ENCODE measurements around the gene FIG4. TPM values are rescaled to one million over a fixed set of nuclear protein-coding genes. Genes with fewer than 3 reads are reported as not detected.

The FIG4 gene
- total and polyA plus RNA-seq, 8 donors: 18.0 to 24.5 (median 19.0) TPM

GRCh38 chr6:109790131-109790530 is 99.0 kb downstream of the FIG4 start:
- Histone ChIP-seq H3K9me3 (no peaks in the 10 kb centered on the region), H3K4me3 (no peak overlapping the region), H3K27ac (no peak overlapping the region), H3K27me3 (no peaks in the 10 kb centered on the region), H3K4me1 (peaks cover 18 to 19% of the 10 kb centered on the region in 2 donors), H3K36me3 (peaks cover 0 to 39% of the 10 kb centered on the region in 2 donors)
- no peak for ATAC-seq
- no peak for DNase-seq
- intact Hi-C loops (cut with DNase I): no loop called here
- TF ChIP-seq CTCF (IDR thresholded peaks at IDR 0.05): no peak

DNA sequence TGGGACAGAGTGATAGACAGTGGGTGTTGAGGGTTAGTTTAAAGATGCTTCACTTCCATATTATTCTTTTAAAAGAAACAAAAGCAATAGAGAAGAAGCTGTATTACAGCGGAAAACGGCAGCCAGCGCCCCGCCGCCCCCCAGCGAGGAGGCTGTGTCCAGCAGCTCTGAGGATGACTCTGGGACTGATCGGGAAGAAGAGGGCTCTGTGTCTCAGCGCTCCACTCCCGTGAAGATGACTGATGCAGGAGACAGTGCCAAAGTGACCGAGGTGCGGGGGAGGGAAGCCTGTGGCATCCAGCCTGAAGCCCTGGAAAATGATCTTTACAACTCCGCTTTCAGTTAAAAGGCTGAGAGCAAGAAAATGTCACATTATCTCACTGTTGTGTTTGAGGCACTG is 100.2 kb downstream of the FIG4 start:
- TF ChIP-seq CTCF (IDR thresholded peaks at IDR 0.05): no peak
- no peaks in the 10 kb centered on the region for H3K9me3 ChIP-seq
- ATAC-seq: no peak
- H3K4me1 ChIP-seq: peaks cover 18 to 19% of the 10 kb centered on the region in 2 donors
- intact Hi-C loops (cut with DNase I): no loop called here
- DNase-seq: peak in 1 of 4 donors; percentile 59
- no peaks in the 10 kb centered on the region for H3K27me3 ChIP-seq
- H3K27ac ChIP-seq: no peak overlapping the region
- no peak overlapping the region for H3K4me3 ChIP-seq
- H3K36me3 ChIP-seq: peaks cover 0 to 27% of the 10 kb centered on the region in 2 donors

DNA sequence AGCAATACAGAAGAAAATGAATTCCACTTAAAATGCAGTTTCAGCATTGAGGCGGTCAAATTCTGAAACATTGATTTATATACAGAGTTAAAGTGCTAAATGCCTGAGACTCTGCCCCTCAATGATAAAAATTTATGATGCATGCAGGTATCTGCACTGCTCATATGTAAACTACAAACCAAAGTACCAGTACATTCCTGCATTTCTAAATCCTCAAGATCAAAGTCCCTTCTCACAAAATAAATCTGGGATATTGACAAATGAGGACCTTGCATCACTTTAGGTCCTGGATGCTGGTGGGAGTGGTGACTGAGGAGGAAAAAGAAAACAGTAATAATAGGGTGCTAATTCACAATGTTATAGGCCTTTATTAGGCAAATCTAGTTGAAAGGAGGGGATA is 101.9 kb downstream of the FIG4 start:
- H3K4me1 ChIP-seq: peaks cover 18 to 19% of the 10 kb centered on the region in 2 donors
- TF ChIP-seq CTCF (IDR thresholded peaks at IDR 0.05): no peak
- H3K9me3 ChIP-seq: no peaks in the 10 kb centered on the region
- no peak overlapping the region for H3K4me3 ChIP-seq
- DNase-seq (no peak), ATAC-seq (no peak)
- peak overlapping the region in 1 of 2 donors; percentile 64 for H3K27ac ChIP-seq
- peaks cover 0 to 31% of the 10 kb centered on the region in 2 donors for H3K36me3 ChIP-seq
- intact Hi-C loops (cut with DNase I): no loop called here
- H3K27me3 ChIP-seq: no peaks in the 10 kb centered on the region

DNA sequence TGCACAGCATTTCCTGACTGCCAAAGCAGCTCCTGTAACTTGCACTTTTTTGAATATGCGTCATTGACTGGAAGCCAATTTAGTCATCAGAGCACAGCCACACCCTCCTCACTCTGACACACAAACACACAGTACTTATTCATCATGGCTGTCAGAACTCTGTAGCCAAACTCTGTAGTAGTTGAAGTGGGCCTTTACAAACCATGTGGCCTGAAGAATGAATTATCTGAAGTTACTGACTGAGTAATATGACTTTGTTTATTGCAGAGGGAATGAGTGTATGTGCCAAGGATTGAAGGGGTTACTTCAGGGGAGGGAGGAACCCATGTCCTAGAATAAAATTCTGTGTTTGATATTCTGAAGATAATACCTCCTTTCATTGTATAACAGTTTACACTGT is 102.7 kb downstream of the FIG4 start:
- peak in 1 of 4 donors; percentile 41 for DNase-seq
- no peak for TF ChIP-seq CTCF (IDR thresholded peaks at IDR 0.05)
- Histone ChIP-seq H3K9me3 (no peaks in the 10 kb centered on the region), H3K27ac (peak overlapping the region; percentile 16 to 64), H3K4me3 (no peak overlapping the region), H3K4me1 (peaks cover 18 to 19% of the 10 kb centered on the region in 2 donors), H3K27me3 (no peaks in the 10 kb centered on the region), H3K36me3 (peaks cover 0 to 24% of the 10 kb centered on the region in 2 donors)
- ATAC-seq: peak; percentile 94
- intact Hi-C loops (cut with DNase I): no loop called here

- peak; percentile 12 for ATAC-seq
These were observed 103.3 kb downstream of the FIG4 start for GRCh38 chr6:109794201-109794923.

More at GRCh38 chr6:109794201-109794923, 103.3 kb downstream of the FIG4 start:
- H3K9me3 ChIP-seq: no peaks in the 10 kb centered on the region
- peaks cover 18 to 19% of the 10 kb centered on the region in 2 donors for H3K4me1 ChIP-seq
- intact Hi-C loops (cut with DNase I): no loop called here
- TF ChIP-seq CTCF (IDR thresholded peaks at IDR 0.05): no peak
- DNase-seq: no peak
- H3K36me3 ChIP-seq: peaks cover 0 to 23% of the 10 kb centered on the region in 2 donors
- no peak overlapping the region for H3K4me3 ChIP-seq
- H3K27me3 ChIP-seq: no peaks in the 10 kb centered on the region
- peak overlapping the region in 1 of 2 donors; percentile 64 for H3K27ac ChIP-seq

All from left lung (tissue), 10 donors.